ENCODE measurements around the gene TEDC1. TPM values are rescaled to one million over a fixed set of nuclear protein-coding genes. Genes with fewer than 3 reads are reported as not detected.

Gene TEDC1
- total RNA-seq, 1 experiment from 2014 or later = 26.2 TPM

- Histone ChIP-seq H2BK5ac (ENCODE audit: insufficient read length, low read length) (no peak overlapping the region), H3K23me2 (ENCODE audit: insufficient read length, low read depth, low read length, poor library complexity, severe bottlenecking) (no peaks in the 10 kb centered on the region), H2BK20ac (ENCODE audit: low read depth, low read length, poor library complexity, severe bottlenecking) (no peak overlapping the region), H3K27me3 (ENCODE audit: insufficient read depth, low read length) (no peaks in the 10 kb centered on the region), H3K4me2 (ENCODE audit: insufficient read depth, insufficient read length, low read length) (no peak overlapping the region), H2BK15ac (ENCODE audit: low read depth, low read length) (no peak overlapping the region), H3K18ac (ENCODE audit: insufficient read length, low read depth, low read length) (no peak overlapping the region), H3K23ac (ENCODE audit: insufficient read length, low read depth, low read length) (no peak overlapping the region), H3K9me3 (ENCODE audit: control insufficient read depth, low read depth, low read length) (peaks cover 17% of the 10 kb centered on the region), H2BK120ac (ENCODE audit: low read depth, low read length, poor library complexity, severe bottlenecking) (no peak overlapping the region), H2AK5ac (ENCODE audit: insufficient read length, low read length) (no peak overlapping the region), H3K9ac (ENCODE audit: extremely low read depth, insufficient read length, low read length) (no peak overlapping the region), H4K20me1 (ENCODE audit: control insufficient read depth, insufficient read depth, insufficient read length) (no peaks in the 10 kb centered on the region), H2AFZ (ENCODE audit: low read length) (no peak overlapping the region), H3K79me1 (ENCODE audit: insufficient read depth, low read depth, low read length, poor library complexity, severe bottlenecking) (no peaks in the 10 kb centered on the region), H3K79me2 (ENCODE audit: insufficient read depth, low read length) (no peaks in the 10 kb centered on the region), H4K8ac (replicated peaks; ENCODE audit: insufficient read length, low read depth, low read length) (no peak overlapping the region), H4K5ac (ENCODE audit: insufficient read length, low read depth, low read length) (no peak overlapping the region), H3T11ph (ENCODE audit: low read length) (no peak overlapping the region), H2BK12ac (ENCODE audit: insufficient read length, low read depth, low read length) (no peak overlapping the region), H3K56ac (ENCODE audit: insufficient read length, low read depth, low read length) (no peak overlapping the region), H4K91ac (ENCODE audit: insufficient read length, low read depth, low read length) (no peak overlapping the region), H3K4ac (ENCODE audit: low read depth, low read length) (no peak overlapping the region), H3K27ac (ENCODE audit: insufficient read length, low read depth, low read length) (no peak overlapping the region), H3K14ac (ENCODE audit: insufficient read depth, low read length) (no peak overlapping the region), H3K4me1 (ENCODE audit: insufficient read depth, low read length) (no peaks in the 10 kb centered on the region)
- Mint-ChIP-seq H3K27ac (no peak overlapping the region), H3K4me3 (no peak overlapping the region), H3K27me3 (ENCODE audit: low read depth) (peaks cover 24% of the 10 kb centered on the region), H3K4me1 (no peaks in the 10 kb centered on the region), H3K9me3 (peaks cover 24 to 88% of the 10 kb centered on the region in 2 experiments), H3K36me3 (ENCODE audit: insufficient read depth in 1 of 3, low read depth in 3 of 3) (peaks cover 0 to 6% (median 0%) of the 10 kb centered on the region in 3 experiments; a peak in 3 of 7 replicates)
- no peak for TF ChIP-seq CTCF (conservative IDR thresholded peaks at IDR 0.05)
- no peak for DNase-seq
- WGBS (ENCODE audit: extremely low coverage, insufficient read length, low lambda C conversion rate) = 100% methylated on average over 1 of the region's 34 CpGs
These were observed 45.9 kb downstream of the TEDC1 start for GRCh38 chr14:105536691-105537579.

Measured in H9 (cell line).